Activated CD4-positive, alpha-beta T cell treated with anti-CD3 and anti-CD28 coated beads, Interleukin-2, amount 50 U/mL, for 4 hours (primary cell): Measurements from ENCODE around the gene SHANK1.

Source experiments
- DNase-seq, 2 experiments: peaks; one replicate each; pipeline ENCODE4 v3.0.0-alpha.2; 2020

Gene SHANK1

DNA sequence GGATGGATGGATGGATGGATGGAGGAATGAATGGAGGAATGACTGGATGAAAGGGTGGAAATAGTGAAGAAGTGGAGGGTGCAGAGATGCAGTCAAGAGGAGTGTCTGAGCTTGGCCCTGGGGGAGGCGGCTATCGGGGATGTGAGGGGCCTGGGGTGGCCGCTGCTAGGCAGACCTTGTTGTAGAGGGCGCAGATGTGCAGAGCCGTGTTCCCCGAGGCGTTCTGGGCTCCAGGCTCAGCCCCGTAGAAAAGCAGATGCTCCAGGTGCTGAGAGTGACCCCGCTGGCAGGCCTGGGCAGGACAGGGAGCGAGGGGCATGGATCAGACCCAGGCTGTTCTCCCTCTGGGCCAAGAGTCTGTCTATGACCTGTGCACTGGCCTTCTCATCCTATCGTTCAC, 8.4 kb downstream of the SHANK1 start:
- DNase-seq = no peak

- DNase-seq = no peak
These were observed 9.0 kb downstream of the SHANK1 start for GRCh38 chr19:50710612-50711011.

DNA sequence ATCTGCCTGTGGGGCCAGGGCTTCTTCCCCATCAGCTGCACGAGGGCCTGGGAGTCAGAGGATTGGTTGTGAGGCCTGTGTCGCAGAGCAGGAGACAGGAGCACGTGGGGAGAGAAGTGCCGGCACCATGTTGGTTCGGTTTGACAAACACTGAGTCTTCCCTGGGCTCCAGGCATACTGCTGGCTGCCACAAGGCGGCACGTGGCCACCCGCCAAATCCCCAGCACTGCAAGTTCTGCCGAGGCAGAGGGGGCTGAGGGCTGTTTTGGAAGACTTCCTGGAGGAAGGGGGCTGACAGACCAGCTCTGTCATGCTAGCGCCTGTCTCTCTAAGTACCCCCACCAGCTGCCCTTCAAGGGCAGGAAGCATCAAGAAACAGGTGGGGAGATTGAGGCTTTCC, 9.5 kb downstream of the SHANK1 start:
- DNase-seq = no peak

DNA sequence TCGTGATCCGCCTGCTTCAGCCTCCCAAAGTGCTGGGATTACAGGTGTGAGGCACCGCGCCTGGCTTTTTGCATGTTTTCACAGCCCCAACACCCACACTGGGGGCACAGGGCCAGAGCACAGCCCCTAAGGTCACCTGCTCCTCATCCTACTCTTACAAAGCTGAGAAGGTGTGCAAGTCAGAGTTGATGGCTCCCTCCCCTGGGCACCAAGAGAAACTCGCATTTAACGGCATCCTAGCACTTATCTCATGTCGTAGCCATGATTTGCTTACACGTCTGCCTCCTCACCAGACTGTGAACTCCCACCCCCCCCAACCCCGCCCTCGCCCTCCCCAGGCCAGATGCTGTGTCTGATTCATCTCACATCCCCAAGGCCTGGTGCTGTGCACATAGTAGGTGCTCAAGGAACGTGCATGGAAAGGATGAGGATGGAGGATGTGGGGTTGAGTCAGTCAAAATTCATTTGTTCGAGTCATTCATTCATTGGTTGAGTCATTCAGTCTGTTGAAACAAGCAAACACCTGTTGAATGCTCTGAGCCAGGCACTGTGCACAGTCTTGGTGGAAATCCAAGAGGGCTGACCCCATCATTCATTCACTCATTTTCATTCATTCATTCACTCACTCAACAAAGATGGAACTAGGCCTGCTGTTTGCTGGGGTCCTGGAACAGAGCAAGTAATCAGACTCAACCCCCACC, 11.3 kb downstream of the SHANK1 start:
- no peak for DNase-seq

DNA sequence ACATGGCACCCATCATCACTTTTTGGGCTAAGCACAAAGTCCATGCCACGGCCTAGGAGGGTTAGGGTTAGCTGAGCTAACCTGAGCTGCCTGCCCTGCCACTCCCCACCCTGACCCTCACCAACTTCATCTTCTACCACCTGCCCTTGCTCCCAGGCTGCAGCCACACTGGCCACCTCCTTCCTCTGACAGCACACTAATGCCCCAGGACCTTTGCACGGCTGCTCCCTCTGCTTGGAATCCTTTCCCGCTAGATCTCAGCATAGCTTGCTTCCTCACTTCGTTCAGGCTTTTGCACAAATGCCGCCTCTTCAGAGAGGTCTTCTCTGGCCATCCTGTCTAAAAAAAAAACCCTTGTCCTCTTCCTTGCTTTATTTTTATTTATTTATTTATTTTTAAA, 13.2 kb downstream of the SHANK1 start:
- DNase-seq = no peak

DNA sequence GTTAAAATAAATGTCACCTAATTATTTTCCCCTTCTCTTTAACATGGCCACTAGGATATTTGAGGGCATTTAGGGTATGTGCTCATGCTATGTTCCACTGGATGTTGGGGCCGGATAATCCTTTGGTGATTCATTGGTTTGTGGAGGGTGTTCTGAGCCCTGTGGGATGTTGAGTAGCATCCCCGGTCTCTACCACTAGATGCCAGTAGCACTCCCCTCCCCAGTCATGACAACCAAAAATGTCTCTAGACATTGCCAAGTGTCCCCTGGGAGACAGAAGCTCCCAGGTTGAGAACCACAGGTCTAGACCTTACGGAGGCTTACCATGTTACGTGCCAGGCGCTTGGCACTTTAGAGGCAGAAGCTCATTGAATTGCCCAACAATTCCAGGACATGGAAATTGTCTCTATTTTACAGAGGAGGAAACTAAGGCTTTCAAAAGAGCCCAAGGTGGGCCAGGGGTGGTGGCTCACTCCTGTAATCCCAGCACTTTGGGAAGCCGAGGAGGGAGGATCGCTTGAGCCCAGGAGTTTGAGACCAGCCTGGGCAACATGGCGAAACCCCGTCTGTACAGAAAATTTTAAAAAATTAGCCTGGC, 14.1 kb downstream of the SHANK1 start:
- no peak for DNase-seq

GRCh38 chr19:50703915-50704796, 15.4 kb downstream of the SHANK1 start:
- no peak for DNase-seq

GRCh38 chr19:50702871-50703829, 16.5 kb downstream of the SHANK1 start:
- no peak for DNase-seq

GRCh38 chr19:50702158-50702870, 17.3 kb downstream of the SHANK1 start:
- no peak for DNase-seq

DNA sequence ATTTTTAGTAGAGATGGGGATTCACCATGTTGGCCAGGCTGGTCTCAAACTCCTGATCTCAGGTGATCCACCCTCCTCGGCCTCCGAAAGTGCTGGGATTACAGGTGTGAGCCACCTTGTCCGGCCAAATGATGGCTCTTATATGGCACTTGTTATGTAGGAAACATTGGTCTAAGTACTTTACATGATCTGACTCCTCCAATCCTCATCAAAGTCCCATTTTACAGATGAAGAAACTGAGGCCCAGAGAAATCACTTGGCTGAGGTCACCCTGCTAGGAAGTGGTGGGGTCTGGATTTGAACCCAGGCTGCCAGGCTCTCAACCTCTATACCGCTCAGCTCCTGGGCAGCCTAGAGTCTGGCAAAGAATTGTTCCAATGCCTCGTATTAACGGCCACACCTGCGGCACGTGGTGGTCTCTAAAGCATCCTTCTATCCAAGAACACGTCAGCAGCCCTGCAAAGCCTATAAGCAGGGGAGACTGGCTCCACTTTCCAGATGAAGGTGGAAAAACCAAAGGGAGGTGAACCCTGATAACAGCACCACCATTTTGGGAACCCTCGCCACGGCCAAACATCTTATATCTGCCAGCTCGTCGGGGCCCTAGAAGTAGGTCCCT, 18.1 kb downstream of the SHANK1 start:
- no peak for DNase-seq

DNA sequence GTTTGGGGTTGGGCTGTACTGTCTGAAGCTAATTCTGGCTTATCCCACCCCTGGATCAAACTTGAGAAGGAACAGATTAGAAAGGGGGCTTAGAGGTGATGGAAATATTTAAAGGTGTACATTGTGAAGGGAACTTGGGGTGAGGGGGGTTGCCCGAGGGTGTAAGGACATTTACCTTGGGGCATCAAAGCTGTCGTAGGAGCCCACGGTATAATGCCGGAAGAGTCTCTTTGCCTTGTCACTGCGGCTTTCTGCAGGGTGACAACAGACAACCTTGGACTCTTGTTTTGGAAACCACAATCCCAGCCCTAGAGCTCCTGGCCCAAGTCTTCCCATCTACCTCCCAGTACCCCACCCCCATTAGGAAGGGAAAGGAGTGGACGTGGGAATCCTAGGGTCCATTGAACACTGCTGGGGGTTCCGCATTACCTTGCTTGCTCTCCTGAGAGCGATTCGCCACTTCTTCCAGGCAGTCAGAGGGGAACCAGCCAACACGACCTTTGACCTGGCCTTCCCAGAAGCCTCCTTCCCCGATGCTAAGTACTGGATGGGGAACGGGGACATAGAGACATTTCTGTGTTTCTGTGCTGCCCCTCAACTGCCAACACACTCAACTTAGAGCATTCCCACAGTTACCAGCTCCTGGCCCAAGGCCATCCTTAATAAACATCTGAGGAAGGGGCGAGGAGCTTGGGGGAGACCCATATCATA, 22.0 kb downstream of the SHANK1 start:
- DNase-seq = no peak

GRCh38 chr19:50696094-50696483, 23.5 kb downstream of the SHANK1 start:
- DNase-seq = no peak

GRCh38 chr19:50695251-50696093, 24.1 kb downstream of the SHANK1 start:
- no peak for DNase-seq

- DNase-seq = no peak
These were observed 24.8 kb downstream of the SHANK1 start for GRCh38 chr19:50694815-50695145.

DNA sequence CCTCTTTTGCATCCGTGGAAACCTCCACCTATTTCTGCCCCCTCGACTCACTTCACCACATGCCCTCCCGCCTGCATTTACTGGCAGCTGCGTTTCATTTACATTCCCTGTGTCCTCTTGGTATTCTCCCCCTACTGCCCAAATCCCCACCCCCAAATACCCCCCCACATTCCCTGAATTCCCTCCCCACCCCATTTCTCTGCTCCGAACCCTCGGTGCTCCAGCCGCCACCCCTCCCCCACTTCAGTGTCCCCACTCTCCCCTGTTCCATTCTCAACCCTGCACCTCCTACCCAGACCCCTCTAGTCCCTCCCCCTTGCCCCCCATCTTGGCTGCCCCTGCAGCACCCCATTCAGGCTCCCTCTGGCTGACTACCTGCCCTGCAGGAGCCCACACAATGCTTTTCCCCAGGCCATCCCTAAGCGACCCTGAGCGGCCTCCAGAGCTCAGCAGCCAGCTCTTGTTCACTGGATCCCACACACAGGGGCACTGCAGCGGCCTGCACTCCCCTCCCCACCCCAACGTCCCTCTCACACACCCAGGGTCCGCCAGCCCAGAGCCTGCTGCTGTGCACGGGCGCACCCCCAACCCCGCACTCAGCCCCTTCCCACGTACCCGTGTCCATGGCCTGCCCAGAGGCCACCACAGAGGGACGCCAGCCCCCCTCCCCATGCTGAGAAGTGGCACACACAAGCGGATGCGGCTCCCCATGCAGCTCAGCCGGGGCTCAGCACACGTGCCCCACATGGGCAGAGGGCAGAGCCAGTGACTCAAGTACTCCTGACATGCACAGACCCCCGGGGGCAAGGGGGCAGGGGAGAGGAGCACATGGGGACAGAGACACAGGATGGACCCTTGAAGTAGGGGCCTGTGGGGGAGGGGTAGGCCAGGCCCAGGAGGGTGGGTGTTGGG, 26.3 kb downstream of the SHANK1 start:
- no peak for DNase-seq

GRCh38 chr19:50690439-50690838, 29.2 kb downstream of the SHANK1 start:
- DNase-seq = no peak

- DNase-seq = no peak
These were observed 30.8 kb downstream of the SHANK1 start for GRCh38 chr19:50688766-50689165.

DNA sequence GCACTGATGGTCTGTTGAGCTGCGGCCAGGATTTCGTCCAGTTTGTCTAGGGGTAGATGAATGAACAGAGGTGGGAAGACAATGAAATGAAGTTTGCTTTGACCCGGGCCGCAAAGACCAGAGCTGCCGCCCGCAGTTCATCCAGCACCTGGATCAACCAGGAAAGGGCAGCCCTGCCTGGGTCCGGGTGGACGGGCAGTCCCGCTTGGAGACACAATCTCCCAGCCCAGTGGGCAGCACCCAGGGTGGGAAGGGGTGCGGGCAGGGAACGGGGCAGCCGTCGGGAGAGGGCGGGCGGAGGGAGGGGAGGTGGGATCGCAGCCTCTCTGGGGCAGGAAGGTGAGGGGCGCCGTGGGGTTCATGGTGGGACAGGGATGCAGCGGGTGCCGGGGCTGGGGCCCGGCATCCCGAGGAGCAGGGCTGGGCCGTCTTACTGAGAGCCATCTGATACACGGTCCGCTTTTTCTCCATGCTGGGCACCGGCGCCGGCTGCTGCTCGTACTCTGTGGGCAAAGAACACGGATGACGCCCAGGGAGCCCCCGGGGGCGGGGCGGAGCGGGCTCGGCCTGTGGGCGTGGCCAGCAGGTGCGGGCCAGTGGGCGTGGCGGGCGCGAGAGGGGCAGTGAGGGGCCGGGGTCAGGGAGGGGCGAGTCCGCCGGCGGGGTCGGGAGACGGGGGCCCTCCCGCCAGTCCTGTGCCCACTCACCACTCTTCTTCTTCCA, 33.1 kb downstream of the SHANK1 start:
- DNase-seq = no peak
